Embryonic facial prominence (tissue), 1 donor: ENCODE results near the gene CDH13.

Source experiments
- DNase-seq: peaks from one replicate; pipeline ENCODE4 v3.0.0-alpha.2; 2016; ENCODE audit errors: extremely low spot score

CDH13 gene

GRCh38 chr16:82628088-82628423 lies 1.3 kb downstream of the CDH13 start:
- no peak for DNase-seq

DNA sequence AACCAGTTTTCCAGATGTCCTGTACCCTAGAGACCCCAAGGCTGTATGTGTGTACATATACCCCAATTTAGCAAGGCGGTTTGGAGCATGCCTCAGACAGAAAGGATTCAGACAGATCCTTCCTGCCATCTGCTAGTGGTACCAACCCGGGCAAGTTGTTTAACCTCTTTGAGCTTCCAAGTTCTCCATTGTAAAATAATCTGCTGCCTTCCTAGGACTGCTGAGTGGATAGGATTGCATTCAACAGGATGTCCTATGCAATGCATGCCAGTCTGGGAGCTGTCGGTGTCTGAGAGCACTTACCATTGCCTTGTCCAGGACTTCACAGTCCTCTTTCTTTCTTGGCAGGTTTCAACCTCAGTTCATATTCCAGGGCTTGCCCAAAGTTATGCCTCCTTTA lies 1.9 kb downstream of the CDH13 start:
- DNase-seq, result no peak

DNA sequence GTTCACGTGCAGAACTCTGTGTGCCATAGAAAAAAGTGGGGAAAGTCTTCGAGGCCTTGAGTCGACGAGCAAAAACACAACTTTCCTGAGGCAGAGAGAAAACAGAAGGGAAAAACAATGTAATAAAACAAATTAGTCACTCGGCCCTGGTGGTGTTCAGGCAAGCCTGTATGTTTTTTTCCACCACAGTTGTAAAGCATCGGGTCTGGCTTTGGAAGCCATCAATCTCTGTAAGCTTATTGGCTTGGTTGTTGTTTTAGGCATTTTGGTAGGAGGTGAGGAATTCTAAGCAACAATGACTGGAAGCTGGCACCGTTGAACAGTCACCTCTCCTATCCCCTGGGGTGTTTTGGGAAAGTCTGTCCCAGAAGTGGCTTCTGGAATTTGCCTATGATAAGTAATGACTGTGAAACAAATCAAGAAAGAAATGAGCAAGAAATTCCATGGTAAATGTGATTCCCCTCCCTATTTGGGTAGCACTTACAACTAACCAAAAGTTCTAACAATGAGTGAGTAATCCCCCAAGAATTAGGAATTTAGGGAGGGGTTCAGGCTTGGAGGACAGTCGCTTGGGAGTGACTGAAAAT lies 2.8 kb downstream of the CDH13 start:
- DNase-seq, result no peak

GRCh38 chr16:82630219-82630618 lies 3.5 kb downstream of the CDH13 start:
- DNase-seq, result no peak

DNA sequence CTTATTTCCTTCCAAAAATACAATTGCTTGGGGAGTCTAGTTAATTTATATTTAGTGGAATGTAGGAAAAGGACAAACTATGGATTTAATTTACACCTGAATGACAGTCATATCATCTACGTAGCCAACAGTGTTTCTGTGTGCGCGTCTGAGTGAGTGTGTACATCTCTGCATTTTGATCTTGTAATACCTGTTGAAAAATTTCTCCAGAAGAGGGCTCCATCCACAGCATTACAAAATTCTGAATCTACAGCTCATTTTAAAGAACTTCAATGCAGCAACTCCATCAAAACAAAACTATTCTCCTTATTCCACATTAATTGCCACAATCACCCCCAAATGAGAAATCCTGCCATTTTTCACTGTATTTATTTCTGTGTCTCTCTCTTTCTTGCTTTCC lies 3.9 kb downstream of the CDH13 start:
- DNase-seq, result no peak

- DNase-seq, result no peak
Measured at GRCh38 chr16:82631701-82632685, 5.2 kb downstream of the CDH13 start.

DNA sequence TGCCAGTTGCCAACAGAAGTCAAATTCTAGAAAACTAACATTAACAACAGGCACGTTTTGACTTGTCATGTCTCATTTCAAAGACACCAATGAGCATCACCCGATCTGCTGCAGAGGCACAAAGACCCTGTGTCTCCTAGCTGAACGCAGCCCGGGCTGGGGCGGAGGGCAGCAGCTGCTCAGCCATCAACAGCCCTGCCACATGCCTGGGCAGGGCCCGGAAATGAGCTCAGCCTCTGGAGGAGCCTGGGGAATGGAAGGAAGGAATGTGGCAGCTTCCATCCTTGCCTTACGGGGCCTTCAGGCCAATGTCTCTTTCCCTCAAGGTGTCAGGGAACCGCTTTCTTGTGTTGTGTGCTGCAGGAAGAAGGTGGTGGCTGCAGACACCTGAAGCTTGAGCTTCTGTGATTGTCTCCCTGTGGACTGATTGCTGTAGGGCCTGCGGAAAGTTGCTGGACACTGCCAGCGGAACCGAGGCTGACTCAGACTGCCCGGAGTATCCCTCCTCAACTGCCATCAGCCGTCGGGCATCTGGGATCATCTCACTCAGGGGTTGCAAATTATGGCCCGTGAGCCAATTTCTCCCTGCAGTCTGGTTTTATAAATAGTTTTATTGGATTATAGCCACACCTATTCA lies 7.3 kb downstream of the CDH13 start:
- peak; percentile 28 for DNase-seq

GRCh38 chr16:82634955-82635610 lies 8.3 kb downstream of the CDH13 start:
- DNase-seq, result no peak

DNA sequence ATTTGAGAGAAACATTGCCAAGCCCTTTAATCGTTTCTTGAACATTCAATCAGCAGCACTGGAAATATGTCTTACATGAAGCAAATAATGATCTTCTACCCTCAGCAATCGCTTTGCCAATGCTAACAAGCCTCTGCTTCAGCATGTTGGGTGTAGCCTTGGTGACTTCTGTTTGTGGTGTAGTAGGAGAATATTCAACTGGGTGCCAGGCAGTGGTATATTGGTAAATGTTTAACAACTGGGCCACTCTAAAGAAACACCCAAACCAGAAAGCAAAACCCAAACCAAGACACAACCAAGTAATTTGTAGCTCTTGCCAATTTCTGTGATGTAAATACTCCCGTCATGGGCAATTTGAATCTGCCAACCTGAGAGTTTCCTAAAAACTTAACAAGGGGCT lies 9.7 kb downstream of the CDH13 start:
- DNase-seq, result no peak

DNA sequence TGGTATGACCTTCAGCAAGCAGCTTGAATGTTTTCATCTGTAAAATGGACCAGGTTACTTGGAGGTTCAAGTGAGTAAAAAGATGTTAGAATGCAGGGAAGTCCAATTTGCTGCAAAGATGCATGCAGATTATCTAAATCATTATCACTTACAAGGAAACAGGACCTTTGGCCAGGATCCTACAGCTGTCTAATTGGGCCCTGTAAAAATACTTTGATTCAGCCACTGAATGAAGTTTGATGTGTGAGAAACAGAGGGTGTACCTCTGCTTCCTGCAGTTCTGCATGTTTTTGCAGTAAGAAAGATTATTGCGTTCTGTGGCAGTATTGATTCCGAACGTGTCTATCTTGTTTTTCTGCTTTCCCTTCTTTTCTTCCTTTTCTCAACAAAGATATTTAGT lies 10.2 kb downstream of the CDH13 start:
- no peak for DNase-seq

DNA sequence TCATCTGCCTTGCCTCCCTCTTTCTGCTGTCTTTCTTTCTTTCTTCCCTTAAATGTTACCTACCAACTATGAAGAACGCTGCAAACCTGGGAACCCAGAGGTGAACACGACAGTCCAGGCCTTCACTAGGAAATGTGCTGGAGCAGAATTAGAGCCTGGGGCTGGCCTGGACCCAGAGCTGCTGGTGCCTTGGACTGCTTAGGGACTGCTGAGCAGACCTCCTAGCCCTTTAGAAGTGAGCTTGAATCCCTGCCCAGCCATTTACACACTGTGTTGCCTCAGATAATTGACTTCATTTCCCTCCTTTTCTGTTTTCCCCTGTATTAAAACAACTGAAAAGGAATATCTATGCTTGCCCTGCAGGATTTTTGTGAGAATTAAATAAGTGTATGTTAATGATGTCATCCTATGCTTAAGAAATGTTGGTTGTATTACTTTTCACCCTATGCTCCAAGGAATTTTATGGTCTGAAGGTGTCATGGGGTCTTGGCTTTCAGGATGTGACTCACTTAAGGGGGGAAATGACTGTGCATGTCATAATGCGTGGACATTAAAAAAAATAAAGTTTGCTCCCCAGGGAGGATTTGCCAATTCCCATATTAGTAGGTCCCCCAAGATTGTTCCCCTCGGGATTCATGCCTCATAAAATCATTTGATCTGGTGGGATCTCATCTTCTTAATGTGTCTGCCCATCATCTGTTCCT lies 11.5 kb downstream of the CDH13 start:
- no peak for DNase-seq

- no peak for DNase-seq
Measured at GRCh38 chr16:82639263-82639662, 12.5 kb downstream of the CDH13 start.

DNA sequence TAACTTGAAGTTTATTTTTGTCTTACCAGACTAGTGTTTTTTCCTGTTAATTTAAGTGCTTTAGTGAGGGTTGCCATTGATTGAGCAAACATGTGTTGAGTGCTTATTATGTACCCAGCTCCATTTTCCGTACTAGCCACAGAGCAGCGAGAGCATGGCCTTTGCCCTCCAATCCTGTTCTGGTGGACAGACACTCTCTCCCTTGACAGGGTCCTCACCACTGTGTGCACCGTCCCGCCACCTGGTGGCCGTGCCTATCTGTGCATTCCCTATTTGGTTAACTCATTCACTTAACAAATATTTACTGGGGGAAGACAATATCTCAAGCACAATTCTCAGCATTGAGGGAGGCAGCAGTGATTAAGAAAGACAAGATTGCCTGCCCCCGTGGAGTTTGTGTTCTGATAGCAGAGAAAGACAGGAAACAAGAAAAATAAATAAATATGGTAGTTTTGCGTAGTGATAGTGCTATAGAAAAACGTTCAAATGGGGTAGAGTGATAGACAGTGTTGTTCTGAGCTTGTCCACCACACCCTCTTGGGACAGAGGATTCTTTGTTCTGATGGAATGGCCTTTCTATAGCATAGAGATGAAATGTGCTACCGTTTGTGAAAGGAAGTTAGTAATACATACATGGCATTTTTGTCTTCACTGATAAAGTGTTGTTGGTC lies 13.0 kb downstream of the CDH13 start:
- no peak for DNase-seq

GRCh38 chr16:82641336-82641984 lies 14.7 kb downstream of the CDH13 start:
- DNase-seq, result no peak

DNA sequence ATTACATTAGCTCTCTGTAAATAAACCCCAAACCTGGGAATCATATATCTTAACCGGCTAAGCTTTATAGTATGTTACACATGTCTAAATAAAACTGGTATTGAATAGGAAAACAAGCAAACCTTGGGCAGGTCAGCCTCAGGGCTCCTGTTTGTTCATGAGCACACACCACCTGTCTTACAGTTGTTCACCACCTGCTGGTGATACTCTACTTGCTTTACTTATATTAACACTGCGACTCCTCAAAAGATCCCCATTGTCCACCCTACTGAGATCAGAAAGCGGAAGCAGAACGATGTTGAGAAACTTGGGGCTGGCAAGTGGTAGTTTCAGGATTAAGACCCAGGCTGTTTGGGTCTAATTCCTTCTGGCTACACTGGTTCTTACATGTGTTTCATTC lies 16.4 kb downstream of the CDH13 start:
- no peak for DNase-seq

DNA sequence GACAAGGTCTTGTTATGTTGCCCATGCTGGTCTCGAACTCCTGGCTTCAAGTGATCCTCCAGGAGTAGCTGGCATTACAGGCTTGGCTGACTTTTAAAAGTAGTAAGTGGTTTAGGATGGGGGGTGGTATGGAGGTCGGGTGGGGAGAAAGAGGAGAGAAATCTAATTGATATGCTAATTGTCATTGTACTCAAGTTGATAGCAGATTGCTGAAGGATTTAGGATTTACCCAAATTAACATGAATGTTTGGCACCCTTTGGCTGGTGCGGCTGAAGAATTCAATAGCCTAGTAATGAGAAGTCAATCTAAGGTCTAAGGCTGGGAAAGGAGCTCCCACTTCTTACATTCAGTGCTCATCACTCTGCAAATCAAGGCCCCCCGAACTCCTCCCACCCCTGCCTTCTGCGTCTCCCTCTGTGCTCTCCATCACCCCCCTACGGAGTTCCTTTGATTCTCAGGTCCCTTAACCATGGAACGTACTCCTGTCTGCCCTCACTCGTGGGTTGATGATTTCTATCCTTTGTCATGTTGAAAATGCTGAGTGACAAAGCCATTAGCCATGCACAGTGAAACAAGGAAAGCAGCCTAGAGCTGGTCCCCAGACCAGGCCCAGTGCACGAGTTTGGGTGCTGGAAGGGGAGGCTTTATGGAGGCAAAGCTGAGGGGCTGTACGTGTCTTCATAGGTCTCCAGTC lies 17.3 kb downstream of the CDH13 start:
- no peak for DNase-seq

DNA sequence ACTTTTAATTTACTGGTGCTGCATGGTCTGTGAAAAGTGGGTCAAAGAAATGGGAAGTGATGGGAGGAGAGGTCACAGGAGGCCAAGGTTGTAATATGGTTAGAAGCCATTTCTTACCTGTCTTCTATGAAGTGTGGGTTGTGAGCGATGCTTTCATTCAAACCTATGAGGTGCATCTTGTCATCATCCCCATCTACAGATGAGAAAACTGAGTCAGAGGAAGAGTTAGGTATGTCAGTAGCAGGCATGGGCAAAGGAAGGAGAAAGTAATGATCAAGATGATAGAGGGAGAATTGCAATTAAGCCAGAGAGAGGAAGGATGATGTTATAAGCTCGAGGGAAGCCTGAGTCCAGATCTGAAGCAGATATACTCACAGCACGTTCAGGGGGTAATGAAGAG lies 19.7 kb downstream of the CDH13 start:
- no peak for DNase-seq

- DNase-seq, result no peak
Measured at GRCh38 chr16:82649766-82650165, 23.0 kb downstream of the CDH13 start.

DNA sequence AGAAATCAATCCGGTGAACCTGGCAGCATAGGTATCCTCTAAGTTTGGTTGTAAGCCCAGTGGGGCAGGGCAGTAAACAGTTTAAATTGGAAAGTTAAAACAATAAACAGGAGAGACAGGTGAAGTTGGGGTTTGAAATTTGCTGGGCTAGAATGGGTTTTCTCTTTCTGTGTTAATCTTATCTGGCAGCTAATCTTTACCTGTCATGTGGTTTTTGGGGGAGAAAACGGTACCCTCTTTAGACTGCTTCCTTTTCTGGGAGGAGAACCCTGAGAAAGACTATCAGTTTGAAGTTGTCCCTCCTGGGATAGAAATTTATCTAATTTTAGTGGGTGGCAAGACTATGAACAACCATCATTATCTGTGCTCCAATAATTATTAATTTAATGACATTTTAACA lies 24.0 kb downstream of the CDH13 start:
- DNase-seq, result no peak
